ENCODE data around the gene PRKX.
"Not testable (repeated sequence)": the region's sequence is repeated elsewhere in the genome, so short reads cannot be mapped to it uniquely, and the experiment has no call there.

Gene PRKX

GRCh38 chrX:3653111-3653510, 60.3 kb downstream of the PRKX start:
- no peak overlapping the region for H3K9ac ChIP-seq (ENCODE audit: low read depth, low read length)
- no peaks in the 10 kb centered on the region for H3K36me3 ChIP-seq (ENCODE audit: insufficient read depth, low read length)
- no peaks in the 10 kb centered on the region for H3K4me1 ChIP-seq (ENCODE audit: insufficient read depth, low read length)
- no peaks in the 10 kb centered on the region for H3K9me3 ChIP-seq (ENCODE audit: control insufficient read depth, insufficient read depth, low read length)

GRCh38 chrX:3651277-3651676, 62.2 kb downstream of the PRKX start:
- no peak overlapping the region for H3K9ac ChIP-seq (ENCODE audit: low read depth, low read length)
- H3K36me3 ChIP-seq (ENCODE audit: insufficient read depth, low read length), result no peaks in the 10 kb centered on the region
- H3K9me3 ChIP-seq (ENCODE audit: control insufficient read depth, insufficient read depth, low read length), result no peaks in the 10 kb centered on the region
- no peaks in the 10 kb centered on the region for H3K4me1 ChIP-seq (ENCODE audit: insufficient read depth, low read length)

- H3K9ac ChIP-seq (ENCODE audit: low read depth, low read length), result no peak overlapping the region
- no peaks in the 10 kb centered on the region; the same call in 1 of the 2 replicates for H3K36me3 ChIP-seq (ENCODE audit: insufficient read depth, low read length)
- no peaks in the 10 kb centered on the region for H3K9me3 ChIP-seq (ENCODE audit: control insufficient read depth, insufficient read depth, low read length)
- H3K4me1 ChIP-seq (ENCODE audit: insufficient read depth, low read length), result no peaks in the 10 kb centered on the region
Measured at GRCh38 chrX:3648084-3648483, 65.4 kb downstream of the PRKX start.

- H3K9me3 ChIP-seq (ENCODE audit: control insufficient read depth, insufficient read depth, low read length); H3K36me3 ChIP-seq (ENCODE audit: insufficient read depth, low read length); H3K9ac ChIP-seq (ENCODE audit: low read depth, low read length); H3K4me1 ChIP-seq (ENCODE audit: insufficient read depth, low read length): not testable (repeated sequence)
Measured at GRCh38 chrX:3639858-3640631, 73.4 kb downstream of the PRKX start.

GRCh38 chrX:3639236-3639635, 74.2 kb downstream of the PRKX start:
- Histone ChIP-seq H3K4me1 (ENCODE audit: insufficient read depth, low read length) (no peaks in the 10 kb centered on the region), H3K9me3 (ENCODE audit: control insufficient read depth, insufficient read depth, low read length) (no peaks in the 10 kb centered on the region), H3K36me3 (ENCODE audit: insufficient read depth, low read length) (no peaks in the 10 kb centered on the region), H3K9ac (ENCODE audit: low read depth, low read length) (no peak overlapping the region)

- H3K4me1 ChIP-seq (ENCODE audit: insufficient read depth, low read length), result no peaks in the 10 kb centered on the region
Measured at GRCh38 chrX:3638280-3638873, 75.1 kb downstream of the PRKX start.

GRCh38 chrX:3636803-3637202, 76.6 kb downstream of the PRKX start:
- Histone ChIP-seq H3K36me3 (ENCODE audit: insufficient read depth, low read length) (no peaks in the 10 kb centered on the region), H3K9ac (ENCODE audit: low read depth, low read length) (no peak overlapping the region), H3K9me3 (ENCODE audit: control insufficient read depth, insufficient read depth, low read length) (no peaks in the 10 kb centered on the region), H3K4me1 (ENCODE audit: insufficient read depth, low read length) (no peaks in the 10 kb centered on the region)

More at GRCh38 chrX:3638280-3638873, 75.1 kb downstream of the PRKX start:
- Histone ChIP-seq H3K9me3 (ENCODE audit: control insufficient read depth, insufficient read depth, low read length) (no peaks in the 10 kb centered on the region), H3K36me3 (ENCODE audit: insufficient read depth, low read length) (no peaks in the 10 kb centered on the region), H3K9ac (ENCODE audit: low read depth, low read length) (no peak overlapping the region)

- Histone ChIP-seq H3K9ac (ENCODE audit: low read depth, low read length) (no peak overlapping the region), H3K4me1 (ENCODE audit: insufficient read depth, low read length) (no peaks in the 10 kb centered on the region), H3K9me3 (ENCODE audit: control insufficient read depth, insufficient read depth, low read length) (no peaks in the 10 kb centered on the region), H3K36me3 (ENCODE audit: insufficient read depth, low read length) (0 out of 2 replicates have a peak, but pooled peaks cover 5% of the 10 kb centered on the region)
Measured at GRCh38 chrX:3631196-3631595, 82.3 kb downstream of the PRKX start.

- Histone ChIP-seq H3K9me3 (ENCODE audit: control insufficient read depth, insufficient read depth, low read length) (no peaks in the 10 kb centered on the region), H3K9ac (ENCODE audit: low read depth, low read length) (no peak overlapping the region), H3K4me1 (ENCODE audit: insufficient read depth, low read length) (no peaks in the 10 kb centered on the region), H3K36me3 (ENCODE audit: insufficient read depth, low read length) (0 out of 2 replicates have a peak, but pooled peaks cover 5% of the 10 kb centered on the region)
Measured at GRCh38 chrX:3627594-3627993, 85.9 kb downstream of the PRKX start.

- peaks cover 13% of the 10 kb centered on the region for H3K36me3 ChIP-seq (ENCODE audit: insufficient read depth, low read length)
- H3K4me1 ChIP-seq (ENCODE audit: insufficient read depth, low read length), result no peaks in the 10 kb centered on the region
- no peaks in the 10 kb centered on the region for H3K9me3 ChIP-seq (ENCODE audit: control insufficient read depth, insufficient read depth, low read length)
- no peak overlapping the region for H3K9ac ChIP-seq (ENCODE audit: low read depth, low read length)
Measured at GRCh38 chrX:3621414-3621813, 92.0 kb downstream of the PRKX start.

GRCh38 chrX:3611744-3612143, 101.7 kb downstream of the PRKX start:
- H3K9me3 ChIP-seq (ENCODE audit: control insufficient read depth, insufficient read depth, low read length); H3K9ac ChIP-seq (ENCODE audit: low read depth, low read length); H3K36me3 ChIP-seq (ENCODE audit: insufficient read depth, low read length); H3K4me1 ChIP-seq (ENCODE audit: insufficient read depth, low read length): not testable (repeated sequence)

- H3K36me3 ChIP-seq (ENCODE audit: insufficient read depth, low read length), result no peaks in the 10 kb centered on the region
Measured at GRCh38 chrX:3609810-3610209, 103.6 kb downstream of the PRKX start.

GRCh38 chrX:3603026-3603661, 110.3 kb downstream of the PRKX start:
- H3K4me1 ChIP-seq (ENCODE audit: insufficient read depth, low read length), result no peaks in the 10 kb centered on the region
- no peaks in the 10 kb centered on the region for H3K9me3 ChIP-seq (ENCODE audit: control insufficient read depth, insufficient read depth, low read length)
- no peak overlapping the region for H3K9ac ChIP-seq (ENCODE audit: low read depth, low read length)
- no peaks in the 10 kb centered on the region for H3K36me3 ChIP-seq (ENCODE audit: insufficient read depth, low read length)

More at GRCh38 chrX:3609810-3610209, 103.6 kb downstream of the PRKX start:
- no peaks in the 10 kb centered on the region for H3K4me1 ChIP-seq (ENCODE audit: insufficient read depth, low read length)
- no peaks in the 10 kb centered on the region for H3K9me3 ChIP-seq (ENCODE audit: control insufficient read depth, insufficient read depth, low read length)
- H3K9ac ChIP-seq (ENCODE audit: low read depth, low read length), result no peak overlapping the region

- Histone ChIP-seq H3K36me3 (ENCODE audit: insufficient read depth, low read length) (no peaks in the 10 kb centered on the region), H3K9me3 (ENCODE audit: control insufficient read depth, insufficient read depth, low read length) (0 out of 2 replicates have a peak, but pooled peaks cover 2% of the 10 kb centered on the region), H3K4me1 (ENCODE audit: insufficient read depth, low read length) (no peaks in the 10 kb centered on the region), H3K9ac (ENCODE audit: low read depth, low read length) (no peak overlapping the region)
Measured at GRCh38 chrX:3599802-3600430, 113.5 kb downstream of the PRKX start.

Measured in ES-I3 (cell line).